Neutrophil (primary cell): ENCODE measurements around the gene NPHP4.

Experiments used
- H3K27ac ChIP-seq: fragments of 200-600 bp; sonication (generic); 2 replicates; pipeline ENCODE4 v1.5.1; 2016; ENCODE audit warnings: mild to moderate bottlenecking, moderate library complexity
- H3K27me3 ChIP-seq: fragments of 200-600 bp; sonication (generic); 2 replicates; pipeline ENCODE4 v1.6.0; 2016; ENCODE audit warnings: mild to moderate bottlenecking
- H3K36me3 ChIP-seq: fragments of 200-600 bp; sonication (generic); 2 replicates; pipeline ENCODE4 v1.5.1; 2017
- H3K4me1 ChIP-seq, 2 experiments: fragments of 200-600 bp in 1 of 2; sonication (generic) in 1 of 2; 1 replicate in 1 of 2; 2 replicates in 1 of 2; pipeline versions ENCODE4 v1.5.1 to v1.6.1; 2013 to 2016; ENCODE audit warnings: low read depth in 1 of 2, low read length in 1 of 2, mild to moderate bottlenecking in 1 of 2, moderate library complexity in 1 of 2; ENCODE audit not compliant: control insufficient read depth in 1 of 2, insufficient read depth in 1 of 2
- H3K4me3 ChIP-seq, 2 experiments: fragments of 200-600 bp in 1 of 2; sonication (generic) in 1 of 2; 1 replicate in 1 of 2; 2 replicates in 1 of 2; pipeline ENCODE4 v1.5.1; 2013 to 2016; ENCODE audit warnings: low read depth in 1 of 2, low read length in 1 of 2, mild to moderate bottlenecking in 1 of 2, moderate library complexity in 1 of 2
- H3K9me3 ChIP-seq: fragments of 200-600 bp; sonication (generic); 2 replicates; pipeline ENCODE4 v1.5.1; 2016
- TF ChIP-seq, protein P1 (sequence below): fragments of 200-600 bp; sonication (generic); IDR thresholded peaks from 2 replicates; pipeline ENCODE4 v1.5.1; 2016; ENCODE audit warnings: antibody characterized with exemption

NPHP4 gene

DNA sequence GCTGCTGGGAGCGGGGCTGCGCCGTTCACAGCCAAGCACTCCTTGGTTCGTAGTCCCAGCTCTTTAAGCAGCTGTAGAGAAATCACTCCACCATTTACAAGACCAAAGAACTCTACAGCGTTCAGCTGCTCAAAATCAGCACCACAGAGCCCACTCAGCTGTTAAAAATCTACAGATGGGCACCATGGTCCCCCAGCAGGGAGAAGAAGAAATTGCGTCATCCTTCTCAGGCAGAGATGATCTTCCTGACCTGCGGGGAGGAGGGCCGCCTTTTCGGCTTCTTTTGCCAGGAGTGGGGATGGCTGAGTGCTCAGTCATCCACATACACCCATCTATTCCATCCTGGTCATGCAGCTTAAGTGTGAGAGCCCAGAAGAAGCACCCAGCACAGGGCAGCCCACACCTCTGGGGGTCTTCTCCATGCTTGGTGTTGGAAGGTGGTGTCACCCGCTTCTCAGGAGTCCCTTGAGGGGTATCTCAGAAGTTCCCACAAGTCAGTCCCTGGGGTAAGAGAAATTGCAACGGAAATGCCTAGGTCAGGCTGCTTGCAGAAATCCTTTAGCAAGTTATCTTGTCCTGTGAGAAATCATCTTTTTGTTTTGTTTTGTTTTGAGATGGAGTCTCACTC lies 163.8 kb downstream of the NPHP4 start:
- Histone ChIP-seq H3K4me1 (no peaks in the 10 kb centered on the region), H3K9me3 (no peaks in the 10 kb centered on the region)

DNA sequence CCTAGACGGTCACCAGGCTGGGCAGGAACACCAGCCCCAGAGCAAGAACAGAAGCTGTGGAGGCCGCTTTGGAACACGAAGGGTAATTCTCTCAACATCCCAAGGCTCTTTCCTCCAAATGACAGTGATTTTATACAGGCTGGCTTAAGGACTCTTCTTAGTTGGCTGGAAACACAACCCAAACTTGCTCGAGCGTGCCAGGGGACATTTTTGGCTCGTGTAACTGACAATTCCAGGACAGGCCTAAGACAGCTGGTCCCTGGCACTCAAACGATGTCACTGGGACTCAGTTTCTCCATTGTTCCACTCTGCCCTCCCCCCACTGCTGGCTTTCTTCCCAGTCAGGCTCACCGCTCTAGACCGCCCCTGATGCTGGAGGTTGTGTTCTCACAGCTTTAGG lies 164.7 kb downstream of the NPHP4 start:
- Histone ChIP-seq H3K4me3 (no peak overlapping the region), H3K9me3 (no peaks in the 10 kb centered on the region), H3K4me1 (no peaks in the 10 kb centered on the region), H3K27me3 (no peaks in the 10 kb centered on the region), H3K27ac (no peak overlapping the region), H3K36me3 (no peaks in the 10 kb centered on the region)
- TF ChIP-seq, protein P1, sequence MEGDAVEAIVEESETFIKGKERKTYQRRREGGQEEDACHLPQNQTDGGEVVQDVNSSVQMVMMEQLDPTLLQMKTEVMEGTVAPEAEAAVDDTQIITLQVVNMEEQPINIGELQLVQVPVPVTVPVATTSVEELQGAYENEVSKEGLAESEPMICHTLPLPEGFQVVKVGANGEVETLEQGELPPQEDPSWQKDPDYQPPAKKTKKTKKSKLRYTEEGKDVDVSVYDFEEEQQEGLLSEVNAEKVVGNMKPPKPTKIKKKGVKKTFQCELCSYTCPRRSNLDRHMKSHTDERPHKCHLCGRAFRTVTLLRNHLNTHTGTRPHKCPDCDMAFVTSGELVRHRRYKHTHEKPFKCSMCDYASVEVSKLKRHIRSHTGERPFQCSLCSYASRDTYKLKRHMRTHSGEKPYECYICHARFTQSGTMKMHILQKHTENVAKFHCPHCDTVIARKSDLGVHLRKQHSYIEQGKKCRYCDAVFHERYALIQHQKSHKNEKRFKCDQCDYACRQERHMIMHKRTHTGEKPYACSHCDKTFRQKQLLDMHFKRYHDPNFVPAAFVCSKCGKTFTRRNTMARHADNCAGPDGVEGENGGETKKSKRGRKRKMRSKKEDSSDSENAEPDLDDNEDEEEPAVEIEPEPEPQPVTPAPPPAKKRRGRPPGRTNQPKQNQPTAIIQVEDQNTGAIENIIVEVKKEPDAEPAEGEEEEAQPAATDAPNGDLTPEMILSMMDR, result no peak

More for the DNA sequence above, 163.8 kb downstream of the NPHP4 start:
- H3K36me3 ChIP-seq, result no peaks in the 10 kb centered on the region
- TF ChIP-seq, protein P1, result no peak
- H3K27ac ChIP-seq, result no peak overlapping the region
- no peak overlapping the region for H3K4me3 ChIP-seq
- no peaks in the 10 kb centered on the region for H3K27me3 ChIP-seq

DNA sequence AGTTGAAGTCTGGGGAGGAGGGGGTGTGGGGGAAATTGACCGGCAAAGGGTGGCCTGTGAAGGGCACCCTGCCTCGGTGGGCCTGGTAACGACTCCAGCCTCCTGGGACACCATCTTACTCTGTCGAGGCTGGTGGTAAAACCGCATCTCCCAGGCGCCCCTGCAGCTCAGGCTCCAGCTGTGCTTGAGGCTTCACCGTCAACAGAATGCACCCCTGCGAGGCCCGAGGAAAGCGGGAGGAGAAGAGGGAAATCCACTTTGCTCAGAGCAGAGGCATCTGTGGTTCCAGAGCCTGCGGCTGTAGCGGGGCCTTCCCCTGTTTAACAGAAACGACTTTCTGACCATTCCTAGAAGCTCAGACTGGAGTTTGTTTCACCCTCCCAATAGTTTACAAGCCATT lies 165.6 kb downstream of the NPHP4 start:
- Histone ChIP-seq H3K9me3 (no peaks in the 10 kb centered on the region), H3K4me3 (no peak overlapping the region), H3K4me1 (no peaks in the 10 kb centered on the region), H3K27me3 (no peaks in the 10 kb centered on the region), H3K36me3 (no peaks in the 10 kb centered on the region), H3K27ac (no peak overlapping the region)
- TF ChIP-seq, protein P1, result no peak

DNA sequence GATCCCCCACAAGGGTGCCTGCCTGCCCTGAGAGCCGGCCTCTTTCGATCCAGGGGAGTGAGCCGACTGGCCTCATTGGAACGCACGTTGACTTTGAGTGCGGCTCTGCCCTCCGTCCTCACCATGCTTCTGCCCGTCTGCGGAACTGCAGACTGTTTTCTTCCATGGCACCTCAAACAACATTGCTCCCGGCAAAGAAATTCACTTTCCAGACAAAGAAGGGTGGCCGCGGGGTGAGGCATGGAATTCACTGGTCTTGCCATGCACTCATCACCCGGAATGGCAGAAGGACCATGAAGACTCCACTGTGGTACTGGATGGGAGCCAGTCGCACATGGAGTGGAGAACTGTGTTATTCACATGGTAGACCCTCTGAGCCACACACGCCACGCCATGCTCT lies 169.5 kb downstream of the NPHP4 start:
- H3K36me3 ChIP-seq, result no peaks in the 10 kb centered on the region
- H3K27me3 ChIP-seq, result no peaks in the 10 kb centered on the region
- H3K4me1 ChIP-seq, result no peaks in the 10 kb centered on the region
- TF ChIP-seq, protein P1, result no peak
- H3K9me3 ChIP-seq, result no peaks in the 10 kb centered on the region
- no peak overlapping the region for H3K4me3 ChIP-seq
- H3K27ac ChIP-seq, result no peak overlapping the region

DNA sequence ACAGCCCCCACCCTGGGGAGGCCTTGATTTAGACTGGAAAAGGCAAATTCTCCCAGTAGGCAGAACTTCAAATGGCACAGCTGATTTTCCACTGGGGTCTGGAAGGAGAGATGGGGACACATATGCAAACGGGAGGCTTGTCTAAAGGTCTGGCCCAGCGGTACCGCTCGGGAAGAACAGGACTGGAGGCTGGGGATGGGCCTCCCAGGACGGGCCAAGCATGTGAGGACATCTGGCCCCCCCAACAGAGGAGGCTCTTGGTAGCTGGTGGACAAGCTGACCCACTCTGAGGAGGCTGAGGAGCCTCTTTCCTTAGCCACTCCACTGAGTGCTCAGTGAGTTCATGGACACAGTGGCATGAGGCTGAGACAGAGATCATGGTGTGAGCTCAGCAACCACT lies 170.0 kb downstream of the NPHP4 start:
- TF ChIP-seq, protein P1, result no peak

More for the DNA sequence above, 170.0 kb downstream of the NPHP4 start:
- Histone ChIP-seq H3K36me3 (no peaks in the 10 kb centered on the region), H3K27me3 (no peaks in the 10 kb centered on the region), H3K4me3 (no peak overlapping the region), H3K9me3 (no peaks in the 10 kb centered on the region), H3K4me1 (no peaks in the 10 kb centered on the region), H3K27ac (no peak overlapping the region)
